Measurements from ENCODE around the gene PRDX1.
"Not testable (repeated sequence)": the region's sequence is repeated elsewhere in the genome, so short reads cannot be mapped to it uniquely, and the experiment has no call there.

Gene PRDX1

GRCh38 chr1:45503462-45504360 is 18.0 kb downstream of the PRDX1 start:
- no peak for DNase-seq (ENCODE audit: low read depth)

- no peak for DNase-seq (ENCODE audit: low read depth)
Observed at GRCh38 chr1:45501505-45501859, 20.2 kb downstream of the PRDX1 start.

- no peak for DNase-seq (ENCODE audit: low read depth)
Observed at GRCh38 chr1:45499415-45499769, 22.3 kb downstream of the PRDX1 start.

- DNase-seq (ENCODE audit: low read depth): no peak
Observed at GRCh38 chr1:45498279-45498678, 23.4 kb downstream of the PRDX1 start.

- peak; percentile 26 for DNase-seq (ENCODE audit: low read depth)
Observed at GRCh38 chr1:45493116-45493697, 28.5 kb downstream of the PRDX1 start.

GRCh38 chr1:45492691-45493090 is 29.0 kb downstream of the PRDX1 start:
- DNase-seq (ENCODE audit: low read depth): no peak

GRCh38 chr1:45491487-45492260 is 30.0 kb downstream of the PRDX1 start:
- DNase-seq (ENCODE audit: low read depth): no peak

- peak; percentile 95 for DNase-seq (ENCODE audit: low read depth)
Observed at GRCh38 chr1:45490626-45491486, 30.8 kb downstream of the PRDX1 start, which contains the start of gene TESK2. TESK2 (minus strand) TSS chr1:45491163; CDS start chr1:45457785, 33,378 bp downstream.

- DNase-seq (ENCODE audit: low read depth): no peak
Observed at GRCh38 chr1:45490121-45490625, 31.5 kb downstream of the PRDX1 start.

GRCh38 chr1:45489379-45489778 is 32.3 kb downstream of the PRDX1 start:
- DNase-seq (ENCODE audit: low read depth): not testable (repeated sequence)

- no peak for DNase-seq (ENCODE audit: low read depth)
Observed at GRCh38 chr1:45488666-45489377, 32.9 kb downstream of the PRDX1 start.

- DNase-seq (ENCODE audit: low read depth): no peak
Observed at GRCh38 chr1:45485949-45486348, 35.7 kb downstream of the PRDX1 start.

GRCh38 chr1:45479039-45479748 is 42.5 kb downstream of the PRDX1 start:
- no peak for DNase-seq (ENCODE audit: low read depth)

- DNase-seq (ENCODE audit: low read depth): no peak
Observed at GRCh38 chr1:45478121-45478814, 43.4 kb downstream of the PRDX1 start.

- no peak for DNase-seq (ENCODE audit: low read depth)
Observed at GRCh38 chr1:45477646-45478045, 44.0 kb downstream of the PRDX1 start.

GRCh38 chr1:45474194-45474593 is 47.5 kb downstream of the PRDX1 start:
- DNase-seq (ENCODE audit: low read depth): not testable (repeated sequence)

- no peak for DNase-seq (ENCODE audit: low read depth)
Observed at GRCh38 chr1:45473302-45473701, 48.4 kb downstream of the PRDX1 start.

GRCh38 chr1:45470306-45470798 is 51.3 kb downstream of the PRDX1 start:
- DNase-seq (ENCODE audit: low read depth): no peak

- DNase-seq (ENCODE audit: low read depth): not testable (repeated sequence)
Observed at GRCh38 chr1:45467353-45467752, 54.3 kb downstream of the PRDX1 start.

Measured in T follicular helper cell (primary cell).